PC-3 (cell line): Measurements from ENCODE around the gene GGNBP2. TPM values are rescaled to one million over a fixed set of nuclear protein-coding genes. Genes with fewer than 3 reads are reported as not detected.

Source experiments
- ATAC-seq: fragments of 200-7000 bp; cut with Tn5 transposase; 2 replicates; pipeline ENCODE4 v1.9.1; 2020; ENCODE audit warnings: mild to moderate bottlenecking, moderate library complexity
- BruUV-seq: library from RNA; stranded (reverse); fragments of 400-500 nt; replicated peaks from 2 replicates; lab custom pipeline; 2021; lab: Mats Ljungman, UMichigan
- CTCF ChIA-PET: fragments of 300-600 bp; sonication (Branson Sonifier 250); formaldehyde crosslinking; loops from one replicate; lab custom pipeline; 2022; ENCODE audit warnings: antibody characterized with exemption; lab: Charles Lee
- POLR2A ChIA-PET: fragments of 300-600 bp; sonication (Branson Sonifier 250); formaldehyde crosslinking; loops from one replicate; lab custom pipeline; 2022; ENCODE audit warnings: antibody characterized with exemption; ENCODE audit not compliant: unreplicated experiment; lab: Charles Lee
- DNase-seq: peaks from one replicate; pipeline ENCODE4 v3.0.0-alpha.2; 2015
- H2AFZ ChIP-seq: fragments of 300-600 bp; sonication (generic); 2 replicates; pipeline ENCODE4 v1.6.0; 2016; ENCODE audit warnings: antibody characterized with exemption, low read length
- H3F3A ChIP-seq: fragments of 300-600 bp; sonication (generic); one replicate; pipeline ENCODE4 v1.6.0; 2017; ENCODE audit warnings: antibody characterized with exemption, low read length, control low read depth, mild to moderate bottlenecking; ENCODE audit not compliant: unreplicated experiment
- H3K27ac ChIP-seq: fragments of 300-600 bp; sonication (generic); 2 replicates; pipeline ENCODE4 v1.5.1; 2016; ENCODE audit warnings: mild to moderate bottlenecking, low read length
- H3K27me3 ChIP-seq: fragments of 300-600 bp; sonication (generic); 2 replicates; pipeline ENCODE4 v1.6.1; 2016; ENCODE audit warnings: low read length, mixed read lengths
- H3K36me3 ChIP-seq: fragments of 300-600 bp; sonication (generic); 2 replicates; pipeline ENCODE4 v1.6.1; 2016; ENCODE audit warnings: low read depth, mixed run types, low read length, mixed read lengths
- H3K4me1 ChIP-seq: fragments of 300-600 bp; sonication (generic); 2 replicates; pipeline ENCODE4 v1.5.1; 2016; ENCODE audit warnings: low read length; ENCODE audit not compliant: insufficient read depth
- H3K4me2 ChIP-seq: fragments of 300-600 bp; sonication (generic); 2 replicates; pipeline ENCODE4 v1.6.0; 2016; ENCODE audit warnings: low read length
- H3K4me3 ChIP-seq: fragments of 300-600 bp; sonication (generic); 2 replicates; pipeline ENCODE4 v1.5.1; 2016; ENCODE audit warnings: mild to moderate bottlenecking, low read length, mixed read lengths
- H3K79me2 ChIP-seq: fragments of 300-600 bp; sonication (generic); 2 replicates; pipeline ENCODE4 v1.6.1; 2017; ENCODE audit warnings: low read length, mixed read lengths
- H3K9ac ChIP-seq: fragments of 300-600 bp; sonication (generic); 2 replicates; pipeline ENCODE4 v1.6.0; 2016; ENCODE audit warnings: mild to moderate bottlenecking, low read length
- H3K9me2 ChIP-seq: fragments of 300-600 bp; sonication (generic); replicated peaks from 2 replicates; pipeline ENCODE4 v1.6.1; 2016; ENCODE audit warnings: mixed run types, low read length, mixed read lengths
- H3K9me3 ChIP-seq: fragments of 300-600 bp; sonication (generic); 2 replicates; pipeline ENCODE4 v1.6.1; 2016; ENCODE audit warnings: low read length, mixed read lengths
- H4K20me1 ChIP-seq: fragments of 300-600 bp; sonication (generic); 2 replicates; pipeline ENCODE4 v1.6.1; 2016; ENCODE audit warnings: low read length, mixed read lengths
- EZH2 ChIP-seq: fragments of 300-600 bp; sonication (generic); IDR thresholded peaks from one replicate; pipeline ENCODE4 v1.6.1; 2017; ENCODE audit warnings: antibody characterized with exemption, mild to moderate bottlenecking, low read length; ENCODE audit not compliant: unreplicated experiment
- EZH2phosphoT487 ChIP-seq: fragments of 300-600 bp; sonication (generic); IDR thresholded peaks from 2 replicates; pipeline ENCODE4 v1.6.1; 2018; ENCODE audit warnings: mild to moderate bottlenecking, antibody characterized with exemption, low read length, borderline replicate concordance
- intact Hi-C: fragments of 100-400 bp; cut with micrococcal nuclease; formaldehyde crosslinking; loops from 2 replicates; pipeline ENCODE4 v1.9.0; 2023
- total RNA-seq: library from RNA; depleted of rRNA; stranded (reverse); fragments of >200 nt; gene quantifications from 2 replicates; pipeline ENCODE4 v1.2.3, GENCODE V29; 2014
- TF ChIP-seq, protein P1 (sequence below): fragments of 300-600 bp; sonication (generic); conservative IDR thresholded peaks from 2 replicates; pipeline ENCODE4 v1.5.1; 2017; ENCODE audit warnings: antibody characterized with exemption, low read depth, mild to moderate bottlenecking, low read length

GGNBP2 gene
- total RNA-seq, 1 experiment from 2014 or later = 33.0 TPM

DNA sequence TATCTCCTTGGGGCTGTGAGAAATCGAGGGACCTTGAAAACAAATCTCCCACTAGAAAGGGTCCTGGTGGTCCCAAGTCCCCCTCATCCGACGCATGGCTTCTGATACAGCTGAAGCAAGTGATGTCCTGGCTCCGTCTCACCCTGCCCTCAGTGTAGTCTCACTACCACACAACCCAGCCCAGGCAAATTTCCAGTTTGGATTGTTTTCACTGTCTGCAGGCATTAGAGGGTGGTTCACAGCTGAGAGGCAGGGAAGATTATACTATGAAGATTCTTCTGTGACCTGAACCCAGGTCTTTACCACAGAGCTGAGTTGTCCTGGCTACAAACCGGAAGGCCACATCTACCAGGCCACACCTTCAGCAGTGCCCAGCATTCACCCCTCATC lies 40.6 kb upstream of the GGNBP2 start:
- DNase-seq = no peak
- Histone ChIP-seq H3K79me2 (no peaks in the 10 kb centered on the region), H2AFZ (no peak overlapping the region), H3K4me1 (no peaks in the 10 kb centered on the region), H3K9me2 (no peaks in the 10 kb centered on the region), H3K9ac (no peak overlapping the region), H3K27ac (no peak overlapping the region), H3K4me2 (no peak overlapping the region), H3K27me3 (no peaks in the 10 kb centered on the region), H3K36me3 (no peaks in the 10 kb centered on the region; the same call in 1 of the 2 replicates), H3F3A (no peaks in the 10 kb centered on the region), H4K20me1 (no peaks in the 10 kb centered on the region), H3K4me3 (no peak overlapping the region), H3K9me3 (no peaks in the 10 kb centered on the region)
- ATAC-seq = no peak
- BruUV-seq = no TSS peak
- intact Hi-C loops = no loop called here
- ChIA-PET CTCF (no interaction called here), POLR2A (no interaction called here)
- TF ChIP-seq EZH2phosphoT487 (no peak), EZH2 (no peak)

DNA sequence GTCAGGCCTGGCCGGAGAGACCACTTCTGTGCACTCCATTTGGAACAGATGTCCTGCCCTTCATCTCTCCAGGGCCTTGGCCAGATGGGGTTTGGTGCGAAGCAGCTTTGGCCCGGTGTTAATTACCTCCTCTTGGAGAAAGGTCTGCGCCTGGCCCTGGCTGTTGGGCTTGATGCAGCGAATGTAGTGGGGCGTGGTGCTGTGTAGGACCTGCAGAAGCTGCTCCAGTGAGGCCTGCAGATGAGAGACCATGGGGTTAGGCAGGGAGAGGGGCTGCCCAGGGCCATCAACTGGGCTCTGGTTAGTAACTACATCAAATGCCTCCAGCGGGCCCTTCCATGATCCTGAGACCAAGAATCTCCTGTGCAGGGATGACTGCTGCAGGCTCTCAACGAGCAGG lies 39.5 kb upstream of the GGNBP2 start:
- Histone ChIP-seq H3K9ac (no peak overlapping the region), H2AFZ (no peak overlapping the region), H3K9me2 (no peaks in the 10 kb centered on the region), H3F3A (no peaks in the 10 kb centered on the region), H3K4me3 (no peak overlapping the region), H3K27ac (no peak overlapping the region), H3K4me2 (no peak overlapping the region), H3K79me2 (no peaks in the 10 kb centered on the region), H3K4me1 (no peaks in the 10 kb centered on the region), H3K9me3 (no peaks in the 10 kb centered on the region), H4K20me1 (no peaks in the 10 kb centered on the region), H3K36me3 (no peaks in the 10 kb centered on the region; the same call in 1 of the 2 replicates), H3K27me3 (no peaks in the 10 kb centered on the region)
- no peak for DNase-seq
- POLR2A ChIA-PET = no interaction called here
- CTCF ChIA-PET = no interaction called here
- intact Hi-C loops = no loop called here
- no TSS peak for BruUV-seq
- TF ChIP-seq EZH2phosphoT487 = no peak
- TF ChIP-seq, protein P1, sequence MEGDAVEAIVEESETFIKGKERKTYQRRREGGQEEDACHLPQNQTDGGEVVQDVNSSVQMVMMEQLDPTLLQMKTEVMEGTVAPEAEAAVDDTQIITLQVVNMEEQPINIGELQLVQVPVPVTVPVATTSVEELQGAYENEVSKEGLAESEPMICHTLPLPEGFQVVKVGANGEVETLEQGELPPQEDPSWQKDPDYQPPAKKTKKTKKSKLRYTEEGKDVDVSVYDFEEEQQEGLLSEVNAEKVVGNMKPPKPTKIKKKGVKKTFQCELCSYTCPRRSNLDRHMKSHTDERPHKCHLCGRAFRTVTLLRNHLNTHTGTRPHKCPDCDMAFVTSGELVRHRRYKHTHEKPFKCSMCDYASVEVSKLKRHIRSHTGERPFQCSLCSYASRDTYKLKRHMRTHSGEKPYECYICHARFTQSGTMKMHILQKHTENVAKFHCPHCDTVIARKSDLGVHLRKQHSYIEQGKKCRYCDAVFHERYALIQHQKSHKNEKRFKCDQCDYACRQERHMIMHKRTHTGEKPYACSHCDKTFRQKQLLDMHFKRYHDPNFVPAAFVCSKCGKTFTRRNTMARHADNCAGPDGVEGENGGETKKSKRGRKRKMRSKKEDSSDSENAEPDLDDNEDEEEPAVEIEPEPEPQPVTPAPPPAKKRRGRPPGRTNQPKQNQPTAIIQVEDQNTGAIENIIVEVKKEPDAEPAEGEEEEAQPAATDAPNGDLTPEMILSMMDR = no peak
- no peak for TF ChIP-seq EZH2
- ATAC-seq = no peak

DNA sequence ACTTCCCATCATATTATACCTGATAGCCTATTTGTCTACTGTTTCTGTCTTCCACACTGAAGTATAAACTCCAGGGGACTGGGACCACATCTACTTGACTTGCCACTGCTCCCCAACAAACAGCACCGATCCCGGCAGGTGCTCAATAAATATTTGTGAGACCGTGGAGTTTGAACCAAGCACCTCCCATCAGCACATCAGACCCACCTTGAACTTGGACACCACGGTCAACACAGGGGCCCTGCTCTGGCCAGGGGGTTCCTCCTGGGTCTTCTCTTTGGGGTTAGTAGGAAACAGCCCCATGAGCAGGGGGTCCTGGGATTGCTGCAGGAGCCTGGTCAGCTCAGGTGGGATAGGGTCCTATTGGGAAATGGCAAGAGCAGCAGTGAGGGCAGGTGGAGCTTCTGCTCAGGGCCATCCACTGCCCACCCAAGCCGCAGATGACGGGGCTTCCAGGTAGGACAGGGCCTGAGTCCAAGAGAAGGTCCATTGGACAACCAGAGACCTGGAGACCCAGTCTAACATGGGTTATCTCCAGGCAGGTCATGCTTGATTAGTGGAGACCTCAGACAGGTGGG lies 38.4 kb upstream of the GGNBP2 start:
- no peak for DNase-seq
- Histone ChIP-seq H3K4me2 (no peak overlapping the region), H2AFZ (no peak overlapping the region), H3K9me2 (no peaks in the 10 kb centered on the region), H4K20me1 (no peaks in the 10 kb centered on the region), H3K9me3 (no peaks in the 10 kb centered on the region), H3K9ac (no peak overlapping the region), H3K4me1 (no peaks in the 10 kb centered on the region), H3K36me3 (no peaks in the 10 kb centered on the region; the same call in 1 of the 2 replicates), H3F3A (no peaks in the 10 kb centered on the region), H3K79me2 (no peaks in the 10 kb centered on the region), H3K27me3 (no peaks in the 10 kb centered on the region), H3K27ac (no peak overlapping the region), H3K4me3 (no peak overlapping the region)
- TF ChIP-seq EZH2phosphoT487 (no peak), EZH2 (no peak)
- ATAC-seq = no peak
- CTCF ChIA-PET = no interaction called here
- BruUV-seq = no TSS peak
- POLR2A ChIA-PET = no interaction called here
- intact Hi-C loops = no loop called here
